ENCODE measurements around the gene TNK2. TPM values are rescaled to one million over a fixed set of nuclear protein-coding genes. Genes with fewer than 3 reads are reported as not detected.

The TNK2 gene
- total and polyA plus RNA-seq, 2 of the 13 experiments (the other 11 are each of a cell fraction or from before 2014, with no cell fraction given), result 4.6 to 5.8 TPM

GRCh38 chr3:195825857-195826804 lies 82.2 kb downstream of the TNK2 start (continued):
- TF ChIP-seq, protein P1, sequence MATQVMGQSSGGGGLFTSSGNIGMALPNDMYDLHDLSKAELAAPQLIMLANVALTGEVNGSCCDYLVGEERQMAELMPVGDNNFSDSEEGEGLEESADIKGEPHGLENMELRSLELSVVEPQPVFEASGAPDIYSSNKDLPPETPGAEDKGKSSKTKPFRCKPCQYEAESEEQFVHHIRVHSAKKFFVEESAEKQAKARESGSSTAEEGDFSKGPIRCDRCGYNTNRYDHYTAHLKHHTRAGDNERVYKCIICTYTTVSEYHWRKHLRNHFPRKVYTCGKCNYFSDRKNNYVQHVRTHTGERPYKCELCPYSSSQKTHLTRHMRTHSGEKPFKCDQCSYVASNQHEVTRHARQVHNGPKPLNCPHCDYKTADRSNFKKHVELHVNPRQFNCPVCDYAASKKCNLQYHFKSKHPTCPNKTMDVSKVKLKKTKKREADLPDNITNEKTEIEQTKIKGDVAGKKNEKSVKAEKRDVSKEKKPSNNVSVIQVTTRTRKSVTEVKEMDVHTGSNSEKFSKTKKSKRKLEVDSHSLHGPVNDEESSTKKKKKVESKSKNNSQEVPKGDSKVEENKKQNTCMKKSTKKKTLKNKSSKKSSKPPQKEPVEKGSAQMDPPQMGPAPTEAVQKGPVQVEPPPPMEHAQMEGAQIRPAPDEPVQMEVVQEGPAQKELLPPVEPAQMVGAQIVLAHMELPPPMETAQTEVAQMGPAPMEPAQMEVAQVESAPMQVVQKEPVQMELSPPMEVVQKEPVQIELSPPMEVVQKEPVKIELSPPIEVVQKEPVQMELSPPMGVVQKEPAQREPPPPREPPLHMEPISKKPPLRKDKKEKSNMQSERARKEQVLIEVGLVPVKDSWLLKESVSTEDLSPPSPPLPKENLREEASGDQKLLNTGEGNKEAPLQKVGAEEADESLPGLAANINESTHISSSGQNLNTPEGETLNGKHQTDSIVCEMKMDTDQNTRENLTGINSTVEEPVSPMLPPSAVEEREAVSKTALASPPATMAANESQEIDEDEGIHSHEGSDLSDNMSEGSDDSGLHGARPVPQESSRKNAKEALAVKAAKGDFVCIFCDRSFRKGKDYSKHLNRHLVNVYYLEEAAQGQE (IDR thresholded peaks at IDR 0.05; ENCODE audit: borderline replicate concordance in 1 of 2, low read depth in 1 of 2, low read length in 2 of 2), result no peak
- no peak for TF ChIP-seq KLF16 (CRISPR knock-in tag; IDR thresholded peaks at IDR 0.05)

DNA sequence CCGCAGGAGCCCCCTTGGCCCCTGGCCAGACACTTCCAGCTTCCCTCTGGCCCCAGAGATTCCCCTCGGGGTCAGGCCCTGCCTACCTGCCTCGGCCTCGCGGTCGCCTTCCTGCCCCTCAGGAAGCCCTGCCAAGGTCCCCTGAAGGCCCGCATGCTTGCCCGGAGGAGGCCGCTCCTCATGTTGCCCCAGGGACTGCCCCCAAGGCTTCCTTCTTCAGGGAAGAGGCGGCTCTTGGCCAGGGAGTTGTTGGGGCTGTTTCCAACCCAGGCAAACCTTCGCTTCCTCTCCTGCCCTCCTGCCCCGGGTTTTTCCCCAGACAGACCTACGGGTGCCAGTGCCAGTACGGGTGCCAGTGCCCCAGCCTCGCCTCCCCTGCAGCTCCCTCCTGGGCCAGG lies 83.2 kb downstream of the TNK2 start:
- no peaks in the 10 kb centered on the region for H4K20me1 ChIP-seq (ENCODE audit: insufficient read depth, low read length)
- no peak overlapping the region for H3K9ac ChIP-seq (ENCODE audit: insufficient read depth, low read depth, low read length)
- in situ Hi-C loops (cut with HindIII; ENCODE audit: extremely low pct_ligation_motif_present, low pct_unique_long_range_greater_than_20kb), result no loop called here
- no TSS peak for BruUV-seq (replicated peaks)
- no peak overlapping the region for H3K4me2 ChIP-seq (ENCODE audit: low read depth, low read length)
- H3K4me3 ChIP-seq (replicated peaks in 1 of 3; ENCODE audit: insufficient read depth in 1 of 3, low read depth in 2 of 3, low read length in 3 of 3), result no peak overlapping the region
- ATAC-seq (no peak), FAIRE-seq (no peak), DNase-seq (ENCODE audit: low spot score) (no peak)
- H3K36me3 ChIP-seq (replicated peaks in 1 of 2; ENCODE audit: control insufficient read depth in 1 of 2, insufficient read depth in 2 of 2, low read length in 2 of 2), result no peaks in the 10 kb centered on the region
- H2AFZ ChIP-seq (ENCODE audit: low read length), result no peak overlapping the region
- no peaks in the 10 kb centered on the region for H3K79me2 ChIP-seq (ENCODE audit: insufficient read depth, low read length)
- 78% methylated on average over 4 of the region's 15 CpGs for WGBS (ENCODE audit: low lambda C conversion rate)
- CTCF ChIA-PET (ENCODE audit: low intra/inter-chr PET ratio, low total read pairs), result no interaction called here
- intact Hi-C loops (cut with micrococcal nuclease; ENCODE audit: unreplicated experiment), result no loop called here
- no peaks in the 10 kb centered on the region for H3K9me3 ChIP-seq (ENCODE audit: low read length)
- peaks cover 7 to 55% of the 10 kb centered on the region in 2 experiments; a peak in 4 of 5 replicates for H3K27me3 ChIP-seq (ENCODE audit: control insufficient read depth in 1 of 2, insufficient read depth in 2 of 2, low read length in 2 of 2)
- no peak overlapping the region for H3K27ac ChIP-seq (ENCODE audit: extremely low read length, insufficient read depth, low read length)
- H3K4me1 ChIP-seq (ENCODE audit: insufficient read depth, low read length), result no peaks in the 10 kb centered on the region
- POLR2A ChIA-PET, result no interaction called here
- no peak for TF ChIP-seq NR1H2 (CRISPR knock-in tag; IDR thresholded peaks at IDR 0.05; ENCODE audit: borderline replicate concordance, low read depth)
- no peak for TF ChIP-seq AGO1 (IDR thresholded peaks at IDR 0.05; ENCODE audit: low read depth, low read length, poor library complexity, severe bottlenecking)
- TF ChIP-seq TRIM24 (CRISPR knock-in tag; IDR thresholded peaks at IDR 0.05), result no peak
- TF ChIP-seq, protein P2, sequence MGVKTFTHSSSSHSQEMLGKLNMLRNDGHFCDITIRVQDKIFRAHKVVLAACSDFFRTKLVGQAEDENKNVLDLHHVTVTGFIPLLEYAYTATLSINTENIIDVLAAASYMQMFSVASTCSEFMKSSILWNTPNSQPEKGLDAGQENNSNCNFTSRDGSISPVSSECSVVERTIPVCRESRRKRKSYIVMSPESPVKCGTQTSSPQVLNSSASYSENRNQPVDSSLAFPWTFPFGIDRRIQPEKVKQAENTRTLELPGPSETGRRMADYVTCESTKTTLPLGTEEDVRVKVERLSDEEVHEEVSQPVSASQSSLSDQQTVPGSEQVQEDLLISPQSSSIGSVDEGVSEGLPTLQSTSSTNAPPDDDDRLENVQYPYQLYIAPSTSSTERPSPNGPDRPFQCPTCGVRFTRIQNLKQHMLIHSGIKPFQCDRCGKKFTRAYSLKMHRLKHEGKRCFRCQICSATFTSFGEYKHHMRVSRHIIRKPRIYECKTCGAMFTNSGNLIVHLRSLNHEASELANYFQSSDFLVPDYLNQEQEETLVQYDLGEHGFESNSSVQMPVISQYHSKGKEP (CRISPR knock-in tag; IDR thresholded peaks at IDR 0.05), result no peak
- no peak for TF ChIP-seq SNAPC4 (CRISPR knock-in tag; IDR thresholded peaks at IDR 0.05)
- no peak for TF ChIP-seq CBX5 (CRISPR knock-in tag; IDR thresholded peaks at IDR 0.05; ENCODE audit: borderline replicate concordance)
- TF ChIP-seq ZFAT (CRISPR knock-in tag; conservative IDR thresholded peaks at IDR 0.05), result no peak
- no peak for TF ChIP-seq NFE2L1 (CRISPR knock-in tag; IDR thresholded peaks at IDR 0.05; ENCODE audit: borderline replicate concordance)
